HepG2 (cell line): ENCODE measurements around the gene USP1. TPM values are rescaled to one million over a fixed set of nuclear protein-coding genes. Genes with fewer than 3 reads are reported as not detected.

Source experiments
- ATAC-seq: fragments of 200-7000 bp; cut with Tn5 transposase; 3 replicates; pipeline ENCODE4 v1.9.1; 2020; ENCODE audit warnings: mild to moderate bottlenecking, moderate library complexity
- BruUV-seq: library from RNA; stranded (reverse); fragments of 400-500 nt; replicated peaks from 2 replicates; lab custom pipeline; 2021; lab: Mats Ljungman, UMichigan
- CTCF ChIA-PET: fragments of 300-600 bp; formaldehyde crosslinking; extraction: SDS; loops from one replicate; lab custom pipeline; 2021; ENCODE audit warnings: low total read pairs, inconsistent platforms, low intra/inter-chr PET ratio; lab: Yijun Ruan, JAX
- POLR2A ChIA-PET: fragments of 350-600 bp; sonication (Branson Sonifier 250); formaldehyde crosslinking; loops from one replicate; lab custom pipeline; 2020; ENCODE audit warnings: antibody characterized with exemption, inconsistent platforms; lab: Yijun Ruan, JAX
- DNase-seq: peaks from one replicate; pipeline ENCODE4 v3.0.0-alpha.2; 2015; ENCODE audit warnings: low spot score
- FAIRE-seq: peaks from 3 replicates; lab custom pipeline; 2011; peaks lifted over from hg19 to GRCh38; lab: Jason Lieb, UNC
- H2AFZ ChIP-seq: one replicate; pipeline ENCODE4 v1.6.1; 2011; ENCODE audit warnings: low read length, inconsistent platforms
- H3K27ac ChIP-seq: fragments of 300-600 bp; 3 replicates; pipeline ENCODE4 v1.8.0; 2011; ENCODE audit warnings: mixed run types, mild to moderate bottlenecking, mixed read lengths, low read length, inconsistent platforms; ENCODE audit not compliant: insufficient read depth; ENCODE audit errors: extremely low read length
- H3K27me3 ChIP-seq, 2 experiments: fragments of 200-600 bp in 1 of 2; 2 replicates in 1 of 2; 3 replicates in 1 of 2; pipeline versions ENCODE4 v1.6.0 to v1.8.0; 2011; ENCODE audit warnings: low read length in 2 of 2, mild to moderate bottlenecking in 2 of 2, moderate library complexity in 2 of 2, inconsistent platforms in 1 of 2; ENCODE audit not compliant: insufficient read depth in 2 of 2, control insufficient read depth in 1 of 2
- H3K36me3 ChIP-seq, 2 experiments: fragments of 200-600 bp in 1 of 2; replicated peaks in 1 of 2; 2 replicates in 1 of 2; 3 replicates in 1 of 2; pipeline versions ENCODE4 v1.5.1 to v1.8.0; 2011; ENCODE audit warnings: low read length in 2 of 2, inconsistent platforms in 1 of 2; ENCODE audit not compliant: insufficient read depth in 2 of 2, control insufficient read depth in 1 of 2
- H3K4me1 ChIP-seq: 2 replicates; pipeline ENCODE4 v1.5.1; 2012; ENCODE audit warnings: low read length, inconsistent platforms; ENCODE audit not compliant: insufficient read depth
- H3K4me2 ChIP-seq: 2 replicates; pipeline ENCODE4 v1.6.0; 2011; ENCODE audit warnings: low read depth, low read length, inconsistent platforms
- H3K4me3 ChIP-seq, 3 experiments: fragments of 200-600 bp in 1 of 3; sonication (generic), shearing (Covaris generic) in 1 of 3; replicated peaks in 1 of 3; 2 replicates each; pipeline ENCODE4 v1.5.1; 2011 to 2016; ENCODE audit warnings: low read length in 3 of 3, inconsistent platforms in 2 of 3, low read depth in 2 of 3, mild to moderate bottlenecking in 2 of 3, control low read depth in 1 of 3, mixed read lengths in 1 of 3; ENCODE audit not compliant: insufficient read depth in 1 of 3
- H3K79me2 ChIP-seq: one replicate; pipeline ENCODE4 v1.6.1; 2011; ENCODE audit warnings: low read length, inconsistent platforms; ENCODE audit not compliant: insufficient read depth
- H3K9ac ChIP-seq: 2 replicates; pipeline ENCODE4 v1.6.0; 2011; ENCODE audit warnings: mild to moderate bottlenecking, low read depth, low read length, inconsistent platforms; ENCODE audit not compliant: insufficient read depth
- H3K9me3 ChIP-seq: 2 replicates; pipeline ENCODE4 v1.5.1; 2012; ENCODE audit warnings: mild to moderate bottlenecking, low read length
- H4K20me1 ChIP-seq: 2 replicates; pipeline ENCODE4 v1.6.0; 2011; ENCODE audit warnings: inconsistent platforms, mild to moderate bottlenecking, low read length, moderate library complexity; ENCODE audit not compliant: insufficient read depth
- ASH2L ChIP-seq: fragments of 300-600, 200-600 bp; sonication (generic); IDR thresholded peaks from 2 replicates; pipeline ENCODE4 v1.7.0; 2017; ENCODE audit warnings: low read depth, mild to moderate bottlenecking, moderate library complexity, mixed read lengths, low read length; ENCODE audit not compliant: insufficient read length
- FIP1L1 ChIP-seq: fragments of 200-400 bp; formaldehyde crosslinking; IDR thresholded peaks from 2 replicates; pipeline ENCODE4 v1.6.1; 2018; ENCODE audit warnings: low read depth, mild to moderate bottlenecking, low read length, moderate library complexity, borderline replicate concordance; ENCODE audit not compliant: insufficient read depth
- MAZ ChIP-seq, 2 experiments: sonication (generic) in 1 of 2; formaldehyde crosslinking in 1 of 2; IDR thresholded peaks; 2 replicates each; pipeline versions ENCODE4 v1.5.0 to v1.6.1; 2012 to 2020; ENCODE audit warnings: low read depth in 2 of 2, mild to moderate bottlenecking in 2 of 2, borderline replicate concordance in 1 of 2, improper control_type of control experiment in 1 of 2, low read length in 1 of 2, missing genetic modification reagents in 1 of 2, moderate library complexity in 1 of 2
- MTF2 ChIP-seq: sonication (generic); formaldehyde crosslinking; IDR thresholded peaks from 2 replicates; pipeline ENCODE4 v1.5.0; 2020; ENCODE audit warnings: missing genetic modification reagents, borderline replicate concordance
- MXD4 ChIP-seq: IDR thresholded peaks from 2 replicates; pipeline ENCODE4 v1.6.1; 2016; ENCODE audit warnings: mild to moderate bottlenecking, missing biosample characterization, missing genetic modification reagents
- RAD21 ChIP-seq: fragments of 450-650 bp; formaldehyde crosslinking; IDR thresholded peaks from 2 replicates; pipeline ENCODE4 v1.5.0; 2020; ENCODE audit warnings: mild to moderate bottlenecking
- RARG ChIP-seq: sonication (generic); formaldehyde crosslinking; IDR thresholded peaks from 2 replicates; pipeline ENCODE4 v1.4.0; 2020; ENCODE audit warnings: low read depth, mild to moderate bottlenecking, missing genetic modification reagents
- STAG1 ChIP-seq: sonication (generic); formaldehyde crosslinking; IDR thresholded peaks from 2 replicates; pipeline ENCODE4 v1.4.0; 2020; ENCODE audit warnings: missing genetic modification reagents
- TARDBP ChIP-seq: sonication (generic); formaldehyde crosslinking; IDR thresholded peaks from 2 replicates; pipeline ENCODE4 v1.8.0; 2022; ENCODE audit warnings: mild to moderate bottlenecking, missing genetic modification reagents
- TEAD2 ChIP-seq: sonication (generic); formaldehyde crosslinking; IDR thresholded peaks from 2 replicates; pipeline ENCODE4 v1.9.0; 2021; ENCODE audit warnings: missing genetic modification reagents
- ZNF337 ChIP-seq: sonication (generic); formaldehyde crosslinking; IDR thresholded peaks from 2 replicates; pipeline ENCODE4 v1.5.1; 2020; ENCODE audit warnings: missing genetic modification reagents, low read depth, mild to moderate bottlenecking, borderline replicate concordance
- ZNF567 ChIP-seq: sonication (generic); formaldehyde crosslinking; IDR thresholded peaks from 2 replicates; pipeline ENCODE4 v1.8.1; 2023; ENCODE audit warnings: mild to moderate bottlenecking, missing genetic modification reagents, borderline replicate concordance
- ZNF850 ChIP-seq: sonication (generic); formaldehyde crosslinking; conservative IDR thresholded peaks from 2 replicates; pipeline ENCODE4 v1.9.0; 2021; ENCODE audit warnings: mild to moderate bottlenecking, missing genetic modification reagents
- WGBS: methylation state at CpG from one replicate; pipeline ENCODE4 v1.1.6; 2017; ENCODE audit warnings: low lambda C conversion rate; 5-methylcytosine and 5-hydroxymethylcytosine counted together
- in situ Hi-C: cut with HindIII; loops from 2 replicates; pipeline ENCODE4 v1.10.0; 2017; ENCODE audit warnings: low pct_unique_long_range_greater_than_20kb; ENCODE audit not compliant: extremely low pct_ligation_motif_present
- intact Hi-C: fragments of 100-400 bp; cut with micrococcal nuclease; formaldehyde crosslinking; loops from one replicate; pipeline ENCODE4 v1.10.0; 2022; ENCODE audit not compliant: unreplicated experiment
- polyA plus RNA-seq, 8 experiments: library from polyadenylated mRNA; depleted of rRNA in 3 of 8; stranded (reverse) in 7 of 8; unstranded in 1 of 8; fragments of >200 nt; fragmentation: Illumina TruSeq in 4 of 8; extraction: Trizol in 4 of 8; gene quantifications; 2 replicates each; pipeline versions ENCODE4 v1.2.1 to v1.2.3, GENCODE V29; 2011 to 2016; ENCODE audit warnings: low read depth in 4 of 8, missing spikeins in 1 of 8, mixed read lengths in 1 of 8; ENCODE audit not compliant: insufficient read depth in 1 of 8
- total RNA-seq, 5 experiments: library from RNA; depleted of rRNA; stranded (reverse); fragments of >200 nt; fragmentation: Illumina TruSeq; extraction: Trizol; gene quantifications; 2 replicates each; pipeline ENCODE4 v1.2.3, GENCODE V29; 2016; ENCODE audit warnings: low read depth in 1 of 5
- TF ChIP-seq, protein P1 (sequence below): sonication (generic); formaldehyde crosslinking; IDR thresholded peaks from 2 replicates; pipeline ENCODE4 v1.5.1; 2020; ENCODE audit warnings: mild to moderate bottlenecking, moderate library complexity, missing genetic modification reagents
- TF ChIP-seq, protein P2 (sequence below): sonication (generic); formaldehyde crosslinking; IDR thresholded peaks from 2 replicates; pipeline ENCODE4 v1.5.0; 2020; ENCODE audit warnings: mild to moderate bottlenecking, missing genetic modification reagents, moderate library complexity

Gene USP1
- total and polyA plus RNA-seq, 2 of the 13 experiments (the other 11 are each of a cell fraction or from before 2014, with no cell fraction given): 9.0 to 64.6 TPM

DNA sequence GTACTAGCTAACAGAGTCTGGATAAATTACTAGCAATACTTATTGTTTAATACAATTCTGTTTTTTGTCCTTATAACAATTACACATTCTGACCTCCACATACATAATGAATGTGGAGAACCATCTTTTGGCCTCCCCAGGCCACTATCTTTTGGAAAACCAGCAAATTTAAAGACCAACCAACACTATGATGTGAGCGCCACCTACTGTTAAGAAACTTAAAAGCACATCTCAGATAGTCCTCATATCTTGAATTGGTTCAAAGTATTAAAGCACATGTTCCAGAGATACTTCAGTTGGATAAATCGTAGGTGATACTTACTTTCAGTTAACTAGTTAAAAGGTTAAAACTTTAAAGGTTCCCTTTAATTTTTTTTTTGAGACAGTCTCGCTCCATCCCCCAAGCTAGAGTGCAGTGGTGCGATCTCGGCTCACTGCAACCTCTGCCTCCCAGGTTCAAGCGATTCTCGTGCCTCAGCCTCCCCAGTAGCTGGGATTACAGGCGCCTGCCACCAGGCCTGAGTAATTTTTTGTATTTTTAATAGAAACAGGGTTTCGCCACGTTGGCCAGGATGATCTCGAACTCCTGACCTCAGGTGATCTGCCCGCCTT, 29.3 kb upstream of the USP1 start:
- WGBS: 29% methylated on average over 12 of the region's 12 CpGs
- Histone ChIP-seq H2AFZ (no peak overlapping the region), H3K4me2 (peak overlapping the region; percentile 29), H3K36me3 (no peaks in the 10 kb centered on the region), H4K20me1 (no peaks in the 10 kb centered on the region), H3K4me1 (peaks cover 9% of the 10 kb centered on the region; the same call in 1 of the 2 replicates), H3K9ac (no peak overlapping the region), H3K79me2 (no peaks in the 10 kb centered on the region), H3K27me3 (no peaks in the 10 kb centered on the region), H3K4me3 (no peak overlapping the region), H3K27ac (no peak overlapping the region), H3K9me3 (no peaks in the 10 kb centered on the region)
- no TSS peak for BruUV-seq
- peak; percentile 68 for ATAC-seq
- FAIRE-seq: peak; percentile 85
- intact Hi-C loops (loop anchor here (1.0 to 5.0 kb wide), 4 partner anchors 89 to 232 kb away; partner anchors contain the start of gene KANK4), in situ Hi-C loops (loop anchor here (5.0 kb wide), 1 partner anchor 230 kb away; no protein-coding TSS in a partner anchor)
- ChIA-PET POLR2A (no interaction called here), CTCF (interaction anchor here (0.8 to 2.3 kb wide), 4 partner anchors 113 to 272 kb away, joined by 3 to 35 read pairs (median 7); no protein-coding TSS in a partner anchor)
- DNase-seq: peak; percentile 53
- no peak for TF ChIP-seq TARDBP (CRISPR knock-in tag)
- TF ChIP-seq ASH2L: no peak
- TF ChIP-seq RARG (CRISPR knock-in tag): no peak
- TF ChIP-seq, protein P1, sequence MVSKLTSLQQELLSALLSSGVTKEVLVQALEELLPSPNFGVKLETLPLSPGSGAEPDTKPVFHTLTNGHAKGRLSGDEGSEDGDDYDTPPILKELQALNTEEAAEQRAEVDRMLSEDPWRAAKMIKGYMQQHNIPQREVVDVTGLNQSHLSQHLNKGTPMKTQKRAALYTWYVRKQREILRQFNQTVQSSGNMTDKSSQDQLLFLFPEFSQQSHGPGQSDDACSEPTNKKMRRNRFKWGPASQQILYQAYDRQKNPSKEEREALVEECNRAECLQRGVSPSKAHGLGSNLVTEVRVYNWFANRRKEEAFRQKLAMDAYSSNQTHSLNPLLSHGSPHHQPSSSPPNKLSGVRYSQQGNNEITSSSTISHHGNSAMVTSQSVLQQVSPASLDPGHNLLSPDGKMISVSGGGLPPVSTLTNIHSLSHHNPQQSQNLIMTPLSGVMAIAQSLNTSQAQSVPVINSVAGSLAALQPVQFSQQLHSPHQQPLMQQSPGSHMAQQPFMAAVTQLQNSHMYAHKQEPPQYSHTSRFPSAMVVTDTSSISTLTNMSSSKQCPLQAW: no peak
- no peak for TF ChIP-seq ZNF850 (CRISPR knock-in tag)
- peak; percentile 96 for TF ChIP-seq STAG1
- TF ChIP-seq MAZ (IDR thresholded peaks at IDR 0.05; ENCODE audit: borderline replicate concordance, low read depth, low read length): no peak
- TF ChIP-seq MAZ (CRISPR knock-in tag; IDR thresholded peaks at IDR 0.05; ENCODE audit: low read depth): no peak
- TF ChIP-seq ZNF337 (CRISPR knock-in tag): no peak
- TF ChIP-seq RAD21 (CRISPR knock-in tag): peak; percentile 83
- TF ChIP-seq MXD4: no peak
- no peak for TF ChIP-seq FIP1L1
- no peak for TF ChIP-seq ZNF567 (CRISPR knock-in tag)
- no peak for TF ChIP-seq MTF2 (CRISPR knock-in tag)
- TF ChIP-seq, protein P2, sequence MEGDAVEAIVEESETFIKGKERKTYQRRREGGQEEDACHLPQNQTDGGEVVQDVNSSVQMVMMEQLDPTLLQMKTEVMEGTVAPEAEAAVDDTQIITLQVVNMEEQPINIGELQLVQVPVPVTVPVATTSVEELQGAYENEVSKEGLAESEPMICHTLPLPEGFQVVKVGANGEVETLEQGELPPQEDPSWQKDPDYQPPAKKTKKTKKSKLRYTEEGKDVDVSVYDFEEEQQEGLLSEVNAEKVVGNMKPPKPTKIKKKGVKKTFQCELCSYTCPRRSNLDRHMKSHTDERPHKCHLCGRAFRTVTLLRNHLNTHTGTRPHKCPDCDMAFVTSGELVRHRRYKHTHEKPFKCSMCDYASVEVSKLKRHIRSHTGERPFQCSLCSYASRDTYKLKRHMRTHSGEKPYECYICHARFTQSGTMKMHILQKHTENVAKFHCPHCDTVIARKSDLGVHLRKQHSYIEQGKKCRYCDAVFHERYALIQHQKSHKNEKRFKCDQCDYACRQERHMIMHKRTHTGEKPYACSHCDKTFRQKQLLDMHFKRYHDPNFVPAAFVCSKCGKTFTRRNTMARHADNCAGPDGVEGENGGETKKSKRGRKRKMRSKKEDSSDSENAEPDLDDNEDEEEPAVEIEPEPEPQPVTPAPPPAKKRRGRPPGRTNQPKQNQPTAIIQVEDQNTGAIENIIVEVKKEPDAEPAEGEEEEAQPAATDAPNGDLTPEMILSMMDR (CRISPR knock-in tag): peak; percentile 82
- TF ChIP-seq TEAD2 (CRISPR knock-in tag): no peak
